Measurements from ENCODE around the gene ZC3H12A. TPM values are rescaled to one million over a fixed set of nuclear protein-coding genes. Genes with fewer than 3 reads are reported as not detected.

ZC3H12A gene
- total RNA-seq, 1 experiment from 2014 or later: 6.7 TPM

DNA sequence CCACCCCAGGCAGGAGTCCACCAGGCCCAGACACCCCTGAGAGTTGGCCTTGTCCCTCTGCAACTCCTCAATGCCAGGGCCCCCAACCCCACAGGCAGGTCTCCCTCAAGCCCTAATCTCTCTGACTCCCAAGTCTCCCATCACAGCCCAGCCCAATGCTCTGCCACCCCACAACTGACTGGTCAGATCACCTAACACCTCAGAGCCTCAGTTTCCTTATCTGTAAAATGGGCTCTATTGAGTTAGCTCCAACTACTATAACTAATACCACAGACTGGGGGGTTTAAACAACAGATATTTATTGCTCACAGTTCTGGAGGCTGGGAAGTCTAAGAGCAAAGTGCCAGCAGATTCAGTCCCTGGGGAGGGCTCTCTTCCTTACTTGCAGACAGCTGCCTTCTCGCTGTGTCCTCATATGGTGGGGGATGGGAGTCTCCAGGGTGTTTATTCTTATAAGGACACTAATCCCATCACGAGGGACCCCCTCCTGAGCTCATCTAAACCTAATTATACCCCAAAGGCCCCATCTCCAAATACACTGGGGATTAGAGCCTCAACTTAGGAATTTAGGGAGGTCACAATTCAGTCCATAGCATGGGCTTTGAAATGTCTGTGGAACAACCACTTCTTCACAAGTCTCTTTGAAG lies 34.9 kb upstream of the ZC3H12A start:
- no peak overlapping the region for H3T11ph ChIP-seq (ENCODE audit: low read length)
- no peak overlapping the region for H3K18ac ChIP-seq (ENCODE audit: insufficient read length, low read depth, low read length)
- H3K23me2 ChIP-seq (ENCODE audit: insufficient read length, low read depth, low read length, poor library complexity, severe bottlenecking): no peaks in the 10 kb centered on the region
- H2BK12ac ChIP-seq (ENCODE audit: insufficient read length, low read depth, low read length): no peak overlapping the region
- H3K4ac ChIP-seq (ENCODE audit: low read depth, low read length): no peak overlapping the region
- H3K9me3 ChIP-seq (ENCODE audit: control insufficient read depth, low read depth, low read length): no peaks in the 10 kb centered on the region
- peak overlapping the region in 1 of 2 experiments; percentile 31; a peak in 1 of 5 replicates for H3K4me3 Mint-ChIP-seq
- H4K91ac ChIP-seq (ENCODE audit: insufficient read length, low read depth, low read length): no peak overlapping the region
- H3K4me1 Mint-ChIP-seq: peaks cover 17 to 34% of the 10 kb centered on the region in 2 experiments
- no peak for DNase-seq
- H3K27me3 ChIP-seq (ENCODE audit: insufficient read depth, low read length): no peaks in the 10 kb centered on the region
- no peak overlapping the region for H3K9ac ChIP-seq (ENCODE audit: extremely low read depth, insufficient read length, low read length)
- no peak overlapping the region for H3K56ac ChIP-seq (ENCODE audit: insufficient read length, low read depth, low read length)
- no peak overlapping the region for H3K4me2 ChIP-seq (ENCODE audit: insufficient read depth, insufficient read length, low read length)
- WGBS (ENCODE audit: extremely low coverage, insufficient read length, low lambda C conversion rate): no CpG with 5 or more reads among the region's 2 CpGs
- no peak overlapping the region for H2AFZ ChIP-seq (ENCODE audit: low read length)
- peaks cover 0 to 7% of the 10 kb centered on the region in 2 experiments; a peak in 2 of 5 replicates for H3K9me3 Mint-ChIP-seq
- no peak overlapping the region for H4K8ac ChIP-seq (replicated peaks; ENCODE audit: insufficient read length, low read depth, low read length)
- no peak overlapping the region for H2AK5ac ChIP-seq (ENCODE audit: insufficient read length, low read length)
- TF ChIP-seq, protein P1, sequence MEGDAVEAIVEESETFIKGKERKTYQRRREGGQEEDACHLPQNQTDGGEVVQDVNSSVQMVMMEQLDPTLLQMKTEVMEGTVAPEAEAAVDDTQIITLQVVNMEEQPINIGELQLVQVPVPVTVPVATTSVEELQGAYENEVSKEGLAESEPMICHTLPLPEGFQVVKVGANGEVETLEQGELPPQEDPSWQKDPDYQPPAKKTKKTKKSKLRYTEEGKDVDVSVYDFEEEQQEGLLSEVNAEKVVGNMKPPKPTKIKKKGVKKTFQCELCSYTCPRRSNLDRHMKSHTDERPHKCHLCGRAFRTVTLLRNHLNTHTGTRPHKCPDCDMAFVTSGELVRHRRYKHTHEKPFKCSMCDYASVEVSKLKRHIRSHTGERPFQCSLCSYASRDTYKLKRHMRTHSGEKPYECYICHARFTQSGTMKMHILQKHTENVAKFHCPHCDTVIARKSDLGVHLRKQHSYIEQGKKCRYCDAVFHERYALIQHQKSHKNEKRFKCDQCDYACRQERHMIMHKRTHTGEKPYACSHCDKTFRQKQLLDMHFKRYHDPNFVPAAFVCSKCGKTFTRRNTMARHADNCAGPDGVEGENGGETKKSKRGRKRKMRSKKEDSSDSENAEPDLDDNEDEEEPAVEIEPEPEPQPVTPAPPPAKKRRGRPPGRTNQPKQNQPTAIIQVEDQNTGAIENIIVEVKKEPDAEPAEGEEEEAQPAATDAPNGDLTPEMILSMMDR (conservative IDR thresholded peaks at IDR 0.05): no peak
- H4K5ac ChIP-seq (ENCODE audit: insufficient read length, low read depth, low read length): no peak overlapping the region
- no peak overlapping the region for H2BK5ac ChIP-seq (ENCODE audit: insufficient read length, low read length)
- no peak overlapping the region; a peak in 1 of 7 replicates for H3K27ac Mint-ChIP-seq
- no peak overlapping the region for H3K23ac ChIP-seq (ENCODE audit: insufficient read length, low read depth, low read length)
- no peaks in the 10 kb centered on the region for H3K79me1 ChIP-seq (ENCODE audit: insufficient read depth, low read depth, low read length, poor library complexity, severe bottlenecking)
- H4K20me1 ChIP-seq (ENCODE audit: control insufficient read depth, insufficient read depth, insufficient read length): no peaks in the 10 kb centered on the region
- no peaks in the 10 kb centered on the region for H3K79me2 ChIP-seq (ENCODE audit: insufficient read depth, low read length)
- no peaks in the 10 kb centered on the region for H3K36me3 Mint-ChIP-seq (ENCODE audit: insufficient read depth in 1 of 3, low read depth in 3 of 3)
- H3K4me1 ChIP-seq (ENCODE audit: insufficient read depth, low read length): no peaks in the 10 kb centered on the region
- H2BK15ac ChIP-seq (ENCODE audit: low read depth, low read length): no peak overlapping the region
- H2BK120ac ChIP-seq (ENCODE audit: low read depth, low read length, poor library complexity, severe bottlenecking): no peak overlapping the region
- no peak overlapping the region for H2BK20ac ChIP-seq (ENCODE audit: low read depth, low read length, poor library complexity, severe bottlenecking)
- H3K27me3 Mint-ChIP-seq (ENCODE audit: low read depth): peaks cover 75% of the 10 kb centered on the region
- H3K27ac ChIP-seq (ENCODE audit: insufficient read length, low read depth, low read length): no peak overlapping the region
- H3K14ac ChIP-seq (ENCODE audit: insufficient read depth, low read length): no peak overlapping the region

Data from H9 (cell line).